ENCODE results near the gene TRAPPC10. TPM values are rescaled to one million over a fixed set of nuclear protein-coding genes. Genes with fewer than 3 reads are reported as not detected.

Gene TRAPPC10
- total RNA-seq, 1 experiment from 2014 or later: 32.9 TPM

GRCh38 chr21:44083631-44084291 lies 71.7 kb downstream of the TRAPPC10 start:
- Histone ChIP-seq H2BK12ac (ENCODE audit: insufficient read length, low read depth, low read length) (no peak overlapping the region), H3K4me2 (ENCODE audit: insufficient read depth, insufficient read length, low read length) (no peak overlapping the region)
- H3K36me3 Mint-ChIP-seq (ENCODE audit: insufficient read depth in 1 of 3, low read depth in 3 of 3): peaks cover 19 to 84% (median 66%) of the 10 kb centered on the region in 3 experiments; a peak in 6 of 7 replicates

More at GRCh38 chr21:44083631-44084291, 71.7 kb downstream of the TRAPPC10 start:
- Mint-ChIP-seq H3K4me3 (no peak overlapping the region), H3K27ac (no peak overlapping the region), H3K27me3 (ENCODE audit: low read depth) (no peaks in the 10 kb centered on the region), H3K4me1 (no peaks in the 10 kb centered on the region), H3K9me3 (no peaks in the 10 kb centered on the region)
- H3T11ph ChIP-seq (ENCODE audit: low read length): no peak overlapping the region
- H3K27ac ChIP-seq (ENCODE audit: insufficient read length, low read depth, low read length): no peak overlapping the region
- H2BK20ac ChIP-seq (ENCODE audit: low read depth, low read length, poor library complexity, severe bottlenecking): no peak overlapping the region
- no peak overlapping the region for H2BK5ac ChIP-seq (ENCODE audit: insufficient read length, low read length)
- no peak for DNase-seq
- H3K4me1 ChIP-seq (ENCODE audit: insufficient read depth, low read length): no peaks in the 10 kb centered on the region
- H4K5ac ChIP-seq (ENCODE audit: insufficient read length, low read depth, low read length): no peak overlapping the region
- no peak overlapping the region for H3K9ac ChIP-seq (ENCODE audit: extremely low read depth, insufficient read length, low read length)
- TF ChIP-seq, protein P1, sequence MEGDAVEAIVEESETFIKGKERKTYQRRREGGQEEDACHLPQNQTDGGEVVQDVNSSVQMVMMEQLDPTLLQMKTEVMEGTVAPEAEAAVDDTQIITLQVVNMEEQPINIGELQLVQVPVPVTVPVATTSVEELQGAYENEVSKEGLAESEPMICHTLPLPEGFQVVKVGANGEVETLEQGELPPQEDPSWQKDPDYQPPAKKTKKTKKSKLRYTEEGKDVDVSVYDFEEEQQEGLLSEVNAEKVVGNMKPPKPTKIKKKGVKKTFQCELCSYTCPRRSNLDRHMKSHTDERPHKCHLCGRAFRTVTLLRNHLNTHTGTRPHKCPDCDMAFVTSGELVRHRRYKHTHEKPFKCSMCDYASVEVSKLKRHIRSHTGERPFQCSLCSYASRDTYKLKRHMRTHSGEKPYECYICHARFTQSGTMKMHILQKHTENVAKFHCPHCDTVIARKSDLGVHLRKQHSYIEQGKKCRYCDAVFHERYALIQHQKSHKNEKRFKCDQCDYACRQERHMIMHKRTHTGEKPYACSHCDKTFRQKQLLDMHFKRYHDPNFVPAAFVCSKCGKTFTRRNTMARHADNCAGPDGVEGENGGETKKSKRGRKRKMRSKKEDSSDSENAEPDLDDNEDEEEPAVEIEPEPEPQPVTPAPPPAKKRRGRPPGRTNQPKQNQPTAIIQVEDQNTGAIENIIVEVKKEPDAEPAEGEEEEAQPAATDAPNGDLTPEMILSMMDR (conservative IDR thresholded peaks at IDR 0.05): no peak
- H3K4ac ChIP-seq (ENCODE audit: low read depth, low read length): no peak overlapping the region
- H2BK120ac ChIP-seq (ENCODE audit: low read depth, low read length, poor library complexity, severe bottlenecking): no peak overlapping the region
- no peaks in the 10 kb centered on the region for H3K9me3 ChIP-seq (ENCODE audit: control insufficient read depth, low read depth, low read length)
- no peaks in the 10 kb centered on the region for H3K27me3 ChIP-seq (ENCODE audit: insufficient read depth, low read length)
- H3K18ac ChIP-seq (ENCODE audit: insufficient read length, low read depth, low read length): no peak overlapping the region
- H3K56ac ChIP-seq (ENCODE audit: insufficient read length, low read depth, low read length): no peak overlapping the region
- H3K23ac ChIP-seq (ENCODE audit: insufficient read length, low read depth, low read length): no peak overlapping the region
- WGBS (ENCODE audit: extremely low coverage, insufficient read length, low lambda C conversion rate): no CpG with 5 or more reads among the region's 16 CpGs
- H3K79me1 ChIP-seq (ENCODE audit: insufficient read depth, low read depth, low read length, poor library complexity, severe bottlenecking): no peaks in the 10 kb centered on the region
- H3K23me2 ChIP-seq (ENCODE audit: insufficient read length, low read depth, low read length, poor library complexity, severe bottlenecking): no peaks in the 10 kb centered on the region
- no peak overlapping the region for H2AK5ac ChIP-seq (ENCODE audit: insufficient read length, low read length)
- H3K14ac ChIP-seq (ENCODE audit: insufficient read depth, low read length): no peak overlapping the region
- no peaks in the 10 kb centered on the region for H3K79me2 ChIP-seq (ENCODE audit: insufficient read depth, low read length)
- no peak overlapping the region for H2BK15ac ChIP-seq (ENCODE audit: low read depth, low read length)
- no peaks in the 10 kb centered on the region for H4K20me1 ChIP-seq (ENCODE audit: control insufficient read depth, insufficient read depth, insufficient read length)
- H4K8ac ChIP-seq (replicated peaks; ENCODE audit: insufficient read length, low read depth, low read length): no peak overlapping the region
- no peak overlapping the region for H2AFZ ChIP-seq (ENCODE audit: low read length)
- no peak overlapping the region for H4K91ac ChIP-seq (ENCODE audit: insufficient read length, low read depth, low read length)

Measured in H9 (cell line).